ENCODE results near the gene ZNF532.

Gene ZNF532

DNA sequence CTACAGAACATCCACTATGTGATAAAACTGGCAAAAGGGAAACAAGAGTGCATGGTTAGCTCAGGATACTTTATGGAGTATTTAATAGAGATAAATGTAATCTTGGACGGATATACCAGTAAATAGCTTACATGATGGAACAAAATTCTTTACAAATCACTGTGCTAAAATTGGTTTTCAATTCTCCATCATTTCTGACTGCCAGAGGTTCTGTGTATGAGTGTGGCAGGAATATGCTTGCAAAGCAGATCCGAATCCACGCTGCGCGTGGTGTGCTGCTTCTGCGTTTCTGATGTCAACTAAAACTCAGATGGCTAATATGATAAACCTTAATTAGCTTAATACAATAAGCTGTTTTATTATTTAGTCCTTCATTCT, 2.1 kb downstream of the ZNF532 start:
- TF ChIP-seq, protein P1, sequence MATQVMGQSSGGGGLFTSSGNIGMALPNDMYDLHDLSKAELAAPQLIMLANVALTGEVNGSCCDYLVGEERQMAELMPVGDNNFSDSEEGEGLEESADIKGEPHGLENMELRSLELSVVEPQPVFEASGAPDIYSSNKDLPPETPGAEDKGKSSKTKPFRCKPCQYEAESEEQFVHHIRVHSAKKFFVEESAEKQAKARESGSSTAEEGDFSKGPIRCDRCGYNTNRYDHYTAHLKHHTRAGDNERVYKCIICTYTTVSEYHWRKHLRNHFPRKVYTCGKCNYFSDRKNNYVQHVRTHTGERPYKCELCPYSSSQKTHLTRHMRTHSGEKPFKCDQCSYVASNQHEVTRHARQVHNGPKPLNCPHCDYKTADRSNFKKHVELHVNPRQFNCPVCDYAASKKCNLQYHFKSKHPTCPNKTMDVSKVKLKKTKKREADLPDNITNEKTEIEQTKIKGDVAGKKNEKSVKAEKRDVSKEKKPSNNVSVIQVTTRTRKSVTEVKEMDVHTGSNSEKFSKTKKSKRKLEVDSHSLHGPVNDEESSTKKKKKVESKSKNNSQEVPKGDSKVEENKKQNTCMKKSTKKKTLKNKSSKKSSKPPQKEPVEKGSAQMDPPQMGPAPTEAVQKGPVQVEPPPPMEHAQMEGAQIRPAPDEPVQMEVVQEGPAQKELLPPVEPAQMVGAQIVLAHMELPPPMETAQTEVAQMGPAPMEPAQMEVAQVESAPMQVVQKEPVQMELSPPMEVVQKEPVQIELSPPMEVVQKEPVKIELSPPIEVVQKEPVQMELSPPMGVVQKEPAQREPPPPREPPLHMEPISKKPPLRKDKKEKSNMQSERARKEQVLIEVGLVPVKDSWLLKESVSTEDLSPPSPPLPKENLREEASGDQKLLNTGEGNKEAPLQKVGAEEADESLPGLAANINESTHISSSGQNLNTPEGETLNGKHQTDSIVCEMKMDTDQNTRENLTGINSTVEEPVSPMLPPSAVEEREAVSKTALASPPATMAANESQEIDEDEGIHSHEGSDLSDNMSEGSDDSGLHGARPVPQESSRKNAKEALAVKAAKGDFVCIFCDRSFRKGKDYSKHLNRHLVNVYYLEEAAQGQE (IDR thresholded peaks at IDR 0.05; ENCODE audit: insufficient read depth in 1 of 2, low read depth in 2 of 2, low read length in 2 of 2), result no peak
- TF ChIP-seq SIN3A (IDR thresholded peaks at IDR 0.05; ENCODE audit: borderline replicate concordance, insufficient read depth, low read length) (no peak), POLR2AphosphoS5 (IDR thresholded peaks at IDR 0.05; ENCODE audit: low read depth, low read length) (no peak), TAF1 (IDR thresholded peaks at IDR 0.05; ENCODE audit: borderline replicate concordance, insufficient read depth, low read length) (no peak), FOXP2 (optimal IDR thresholded peaks at IDR 0.05; ENCODE audit: borderline replicate concordance, extremely low read depth, extremely low read length, insufficient read depth) (no peak)

DNA sequence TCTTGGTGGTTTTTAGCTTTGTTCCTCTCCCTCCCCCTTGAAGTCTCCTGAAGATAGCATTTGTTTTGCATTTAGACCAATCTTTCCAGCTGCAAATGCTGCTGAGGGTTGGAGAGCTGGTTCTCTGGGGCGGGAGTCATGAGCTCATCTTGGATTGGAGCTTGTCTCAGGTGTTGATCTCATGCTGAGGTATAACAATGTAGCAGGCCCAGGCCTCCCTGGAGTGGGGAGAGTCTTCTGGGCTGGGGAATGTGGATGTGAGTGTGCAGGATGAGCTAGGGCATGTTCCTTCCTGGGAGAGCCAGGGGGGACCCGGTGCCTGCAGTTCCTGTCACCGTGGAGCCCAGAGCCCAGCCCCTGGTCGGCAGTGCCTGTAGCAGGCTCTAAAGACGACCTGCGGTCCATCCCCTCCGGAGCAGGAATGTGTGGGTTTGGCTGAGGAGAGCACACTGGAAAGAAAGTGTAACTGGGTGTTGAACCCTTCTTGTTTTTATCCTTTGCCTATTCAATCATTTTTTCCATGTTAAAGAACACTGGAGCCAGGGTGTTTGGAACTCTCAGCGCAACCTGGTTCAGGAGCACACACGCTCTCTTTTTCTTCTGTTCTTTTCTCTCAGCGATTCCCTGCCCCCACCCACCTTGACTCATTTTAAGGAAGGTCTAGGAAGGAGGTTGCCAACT, 2.7 kb downstream of the ZNF532 start:
- TF ChIP-seq, protein P1 (IDR thresholded peaks at IDR 0.05; ENCODE audit: insufficient read depth in 1 of 2, low read depth in 2 of 2, low read length in 2 of 2), result no peak
- TF ChIP-seq TAF1 (IDR thresholded peaks at IDR 0.05; ENCODE audit: borderline replicate concordance, insufficient read depth, low read length), result no peak
- TF ChIP-seq SIN3A (IDR thresholded peaks at IDR 0.05; ENCODE audit: borderline replicate concordance, insufficient read depth, low read length), result no peak
- no peak for TF ChIP-seq FOXP2 (optimal IDR thresholded peaks at IDR 0.05; ENCODE audit: borderline replicate concordance, extremely low read depth, extremely low read length, insufficient read depth)
- TF ChIP-seq POLR2AphosphoS5 (IDR thresholded peaks at IDR 0.05; ENCODE audit: low read depth, low read length), result no peak

- TF ChIP-seq FOXP2 (optimal IDR thresholded peaks at IDR 0.05; ENCODE audit: borderline replicate concordance, extremely low read depth, extremely low read length, insufficient read depth), result no peak
- TF ChIP-seq POLR2AphosphoS5 (IDR thresholded peaks at IDR 0.05; ENCODE audit: low read depth, low read length), result no peak
- no peak for TF ChIP-seq SIN3A (IDR thresholded peaks at IDR 0.05; ENCODE audit: borderline replicate concordance, insufficient read depth, low read length)
- TF ChIP-seq TAF1 (IDR thresholded peaks at IDR 0.05; ENCODE audit: borderline replicate concordance, insufficient read depth, low read length), result no peak
- TF ChIP-seq, protein P1 (IDR thresholded peaks at IDR 0.05; ENCODE audit: insufficient read depth in 1 of 2, low read depth in 2 of 2, low read length in 2 of 2), result no peak
Observed at GRCh38 chr18:58868440-58868839, 3.8 kb downstream of the ZNF532 start.

DNA sequence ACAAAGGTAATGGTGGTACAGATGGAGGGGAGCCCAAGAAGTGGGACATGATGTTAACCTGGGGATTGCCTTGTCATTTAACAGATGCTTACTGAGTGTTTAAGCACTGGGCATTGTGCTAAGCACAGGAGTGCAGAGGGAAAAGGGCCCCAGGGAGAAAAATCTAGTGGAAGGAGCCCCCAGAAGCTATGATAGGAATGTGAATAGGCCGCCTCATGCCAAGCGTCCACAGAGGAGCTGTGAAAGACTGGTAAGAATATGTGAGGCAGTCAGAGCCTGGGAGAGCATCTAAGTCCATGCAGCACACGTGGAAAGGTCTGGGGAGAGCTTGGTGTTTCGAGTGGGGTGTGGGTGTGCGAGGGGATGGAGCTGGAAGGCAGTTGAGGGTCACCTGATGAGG, 5.5 kb downstream of the ZNF532 start:
- no peak for TF ChIP-seq SIN3A (IDR thresholded peaks at IDR 0.05; ENCODE audit: borderline replicate concordance, insufficient read depth, low read length)
- no peak for TF ChIP-seq FOXP2 (optimal IDR thresholded peaks at IDR 0.05; ENCODE audit: borderline replicate concordance, extremely low read depth, extremely low read length, insufficient read depth)
- TF ChIP-seq, protein P1 (IDR thresholded peaks at IDR 0.05; ENCODE audit: insufficient read depth in 1 of 2, low read depth in 2 of 2, low read length in 2 of 2), result no peak
- TF ChIP-seq POLR2AphosphoS5 (IDR thresholded peaks at IDR 0.05; ENCODE audit: low read depth, low read length), result no peak
- TF ChIP-seq TAF1 (IDR thresholded peaks at IDR 0.05; ENCODE audit: borderline replicate concordance, insufficient read depth, low read length), result no peak
